Parathyroid adenoma (tissue), 2 donors: Measurements from ENCODE around the gene SNX6.
"Not testable (repeated sequence)": the region's sequence is repeated elsewhere in the genome, so short reads cannot be mapped to it uniquely, and the experiment has no call there.

Source experiments
- H2AFZ ChIP-seq: fragments of 300-600 bp; sonication (generic); one replicate; pipeline ENCODE4 v1.7.0; 2017; ENCODE audit warnings: antibody characterized with exemption, mild to moderate bottlenecking
- H3K27ac ChIP-seq: fragments of 300-600 bp; sonication (generic); one replicate; pipeline ENCODE4 v1.7.0; 2017
- H3K27me3 ChIP-seq: fragments of 300-600 bp; sonication (generic); one replicate; pipeline ENCODE4 v1.7.0; 2017; ENCODE audit warnings: low read length; ENCODE audit not compliant: control insufficient read depth, insufficient read depth
- H3K36me3 ChIP-seq: fragments of 300-600 bp; sonication (generic); one replicate; pipeline ENCODE4 v1.7.0; 2017; ENCODE audit warnings: low read length; ENCODE audit not compliant: control insufficient read depth, insufficient read depth
- H3K4me1 ChIP-seq: fragments of 300-600 bp; sonication (generic); one replicate; pipeline ENCODE4 v1.7.0; 2017; ENCODE audit warnings: control low read depth
- H3K4me2 ChIP-seq: fragments of 300-600 bp; sonication (generic); one replicate; pipeline ENCODE4 v1.7.0; 2017; ENCODE audit warnings: low read length
- H3K4me3 ChIP-seq: fragments of 300-600 bp; sonication (generic); one replicate; pipeline ENCODE4 v1.7.0; 2017; ENCODE audit warnings: low read depth, low read length
- H3K79me2 ChIP-seq: fragments of 300-600 bp; sonication (generic); one replicate; pipeline ENCODE4 v1.7.0; 2017; ENCODE audit warnings: control low read depth
- H3K9ac ChIP-seq: fragments of 300-600 bp; sonication (generic); one replicate; pipeline ENCODE4 v1.7.0; 2017; ENCODE audit warnings: mild to moderate bottlenecking
- H3K9me3 ChIP-seq: fragments of 300-600 bp; sonication (generic); one replicate; pipeline ENCODE4 v1.7.0; 2017; ENCODE audit warnings: low read length; ENCODE audit not compliant: control insufficient read depth
- TF ChIP-seq, protein P1 (sequence below): fragments of 300-600 bp; sonication (generic); IDR thresholded peaks from one replicate; pipeline ENCODE4 v1.7.0; 2017; ENCODE audit warnings: antibody characterized with exemption, mild to moderate bottlenecking
- donor health status: primary hyperparathyroidism.

SNX6 gene

DNA sequence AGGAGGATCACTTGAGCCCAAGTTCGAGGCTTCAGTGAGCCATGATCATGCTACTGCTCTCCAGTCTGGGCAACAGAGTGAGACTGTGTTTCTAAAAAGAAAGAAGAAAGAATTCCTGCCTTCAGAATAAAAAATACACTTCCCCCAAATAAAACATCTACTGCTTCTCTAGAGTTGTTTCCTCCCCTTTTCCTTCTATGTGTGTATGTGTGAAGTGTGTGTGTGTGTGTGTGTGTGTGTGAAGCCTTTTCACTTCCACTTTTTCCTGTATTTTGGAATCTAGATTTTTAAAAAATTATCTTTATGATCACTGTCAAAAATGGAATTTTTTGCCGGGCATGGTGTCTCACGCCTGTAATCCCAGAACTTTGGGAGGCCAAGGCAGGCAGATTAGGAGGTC is 12.6 kb upstream of the SNX6 start:
- no peak overlapping the region for H3K4me3 ChIP-seq
- no peak overlapping the region for H3K27ac ChIP-seq
- H3K9ac ChIP-seq, result no peak overlapping the region
- TF ChIP-seq, protein P1, sequence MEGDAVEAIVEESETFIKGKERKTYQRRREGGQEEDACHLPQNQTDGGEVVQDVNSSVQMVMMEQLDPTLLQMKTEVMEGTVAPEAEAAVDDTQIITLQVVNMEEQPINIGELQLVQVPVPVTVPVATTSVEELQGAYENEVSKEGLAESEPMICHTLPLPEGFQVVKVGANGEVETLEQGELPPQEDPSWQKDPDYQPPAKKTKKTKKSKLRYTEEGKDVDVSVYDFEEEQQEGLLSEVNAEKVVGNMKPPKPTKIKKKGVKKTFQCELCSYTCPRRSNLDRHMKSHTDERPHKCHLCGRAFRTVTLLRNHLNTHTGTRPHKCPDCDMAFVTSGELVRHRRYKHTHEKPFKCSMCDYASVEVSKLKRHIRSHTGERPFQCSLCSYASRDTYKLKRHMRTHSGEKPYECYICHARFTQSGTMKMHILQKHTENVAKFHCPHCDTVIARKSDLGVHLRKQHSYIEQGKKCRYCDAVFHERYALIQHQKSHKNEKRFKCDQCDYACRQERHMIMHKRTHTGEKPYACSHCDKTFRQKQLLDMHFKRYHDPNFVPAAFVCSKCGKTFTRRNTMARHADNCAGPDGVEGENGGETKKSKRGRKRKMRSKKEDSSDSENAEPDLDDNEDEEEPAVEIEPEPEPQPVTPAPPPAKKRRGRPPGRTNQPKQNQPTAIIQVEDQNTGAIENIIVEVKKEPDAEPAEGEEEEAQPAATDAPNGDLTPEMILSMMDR, result no peak
- H3K27me3 ChIP-seq, result no peaks in the 10 kb centered on the region
- no peaks in the 10 kb centered on the region for H3K9me3 ChIP-seq
- no peak overlapping the region for H2AFZ ChIP-seq
- no peaks in the 10 kb centered on the region for H3K79me2 ChIP-seq
- H3K36me3 ChIP-seq, result no peaks in the 10 kb centered on the region
- peaks cover 12% of the 10 kb centered on the region for H3K4me1 ChIP-seq
- H3K4me2 ChIP-seq, result no peak overlapping the region

DNA sequence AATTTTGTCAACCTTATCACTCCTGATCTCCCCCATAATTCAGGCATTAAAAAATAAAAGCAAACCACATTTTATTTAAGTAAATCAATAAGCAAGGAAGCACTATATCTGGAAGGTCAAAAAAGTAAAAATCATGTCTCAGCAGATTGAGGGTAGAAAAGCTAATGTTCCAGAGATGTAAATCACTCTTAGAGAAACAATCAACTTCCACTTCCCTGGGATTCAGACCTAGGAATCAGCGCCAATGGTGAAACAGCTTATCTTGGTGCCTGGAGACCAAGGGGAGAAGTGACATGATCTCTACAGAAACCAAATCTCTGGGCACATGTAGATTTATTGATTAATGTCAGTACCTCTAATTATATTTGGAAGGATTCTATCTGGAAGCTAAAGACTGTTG is 10.9 kb upstream of the SNX6 start:
- TF ChIP-seq, protein P1, result no peak
- Histone ChIP-seq H3K9me3 (no peaks in the 10 kb centered on the region), H3K27ac (peak overlapping the region; percentile 70), H3K4me1 (peaks cover 12% of the 10 kb centered on the region), H3K4me2 (peak overlapping the region; percentile 6), H3K9ac (no peak overlapping the region), H3K79me2 (no peaks in the 10 kb centered on the region), H3K4me3 (no peak overlapping the region), H3K27me3 (no peaks in the 10 kb centered on the region), H2AFZ (peak overlapping the region; percentile 74), H3K36me3 (no peaks in the 10 kb centered on the region)

DNA sequence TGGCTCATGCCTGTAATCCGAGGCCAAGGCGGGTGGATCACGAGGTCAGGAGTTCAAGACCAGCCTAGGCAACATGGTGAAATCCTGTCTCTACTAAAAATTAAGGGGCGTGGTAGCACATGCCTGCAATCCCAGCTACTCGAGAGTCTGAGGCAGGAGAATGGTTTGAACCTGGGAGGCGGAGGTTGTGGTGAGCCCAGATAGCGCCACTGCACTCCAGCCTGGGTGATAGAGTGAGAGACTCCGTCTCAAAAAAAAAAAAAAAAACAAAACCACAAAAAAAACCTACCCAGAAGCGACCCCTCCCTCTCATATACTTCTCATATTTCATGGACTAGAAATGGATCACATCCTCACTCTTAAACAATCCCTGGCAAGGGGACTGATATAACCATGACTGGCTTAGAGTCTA is 4.4 kb upstream of the SNX6 start:
- H3K9me3 ChIP-seq, H3K79me2 ChIP-seq, H3K27ac ChIP-seq, H3K27me3 ChIP-seq, H3K4me2 ChIP-seq, H3K4me1 ChIP-seq, H3K36me3 ChIP-seq, H3K9ac ChIP-seq, H2AFZ ChIP-seq, H3K4me3 ChIP-seq: not testable (repeated sequence)

DNA sequence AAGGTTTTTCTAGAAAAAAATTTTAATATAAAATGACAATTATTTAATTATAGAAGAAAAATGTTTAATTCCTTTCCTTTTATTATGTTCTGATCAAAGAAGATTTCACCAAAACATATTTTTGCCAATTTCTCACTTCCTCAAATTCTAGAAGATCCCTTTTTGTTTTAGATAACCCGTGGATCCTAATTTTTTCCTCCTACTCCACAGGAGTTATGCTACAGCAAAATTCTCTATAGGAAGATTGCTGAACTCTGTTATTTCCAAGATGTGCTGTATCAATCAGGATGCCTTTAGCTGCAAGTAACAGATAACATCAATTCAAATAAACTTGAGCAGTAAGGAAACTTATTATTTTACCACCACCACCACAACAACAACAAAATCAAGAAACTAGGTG is 3.8 kb upstream of the SNX6 start:
- TF ChIP-seq, protein P1, result no peak
- Histone ChIP-seq H3K4me1 (peaks cover 1% of the 10 kb centered on the region), H3K9me3 (no peaks in the 10 kb centered on the region), H3K4me3 (no peak overlapping the region), H3K27ac (no peak overlapping the region), H3K36me3 (no peaks in the 10 kb centered on the region), H3K9ac (no peak overlapping the region), H3K79me2 (peaks cover 8% of the 10 kb centered on the region), H3K4me2 (no peak overlapping the region), H3K27me3 (no peaks in the 10 kb centered on the region), H2AFZ (no peak overlapping the region)

DNA sequence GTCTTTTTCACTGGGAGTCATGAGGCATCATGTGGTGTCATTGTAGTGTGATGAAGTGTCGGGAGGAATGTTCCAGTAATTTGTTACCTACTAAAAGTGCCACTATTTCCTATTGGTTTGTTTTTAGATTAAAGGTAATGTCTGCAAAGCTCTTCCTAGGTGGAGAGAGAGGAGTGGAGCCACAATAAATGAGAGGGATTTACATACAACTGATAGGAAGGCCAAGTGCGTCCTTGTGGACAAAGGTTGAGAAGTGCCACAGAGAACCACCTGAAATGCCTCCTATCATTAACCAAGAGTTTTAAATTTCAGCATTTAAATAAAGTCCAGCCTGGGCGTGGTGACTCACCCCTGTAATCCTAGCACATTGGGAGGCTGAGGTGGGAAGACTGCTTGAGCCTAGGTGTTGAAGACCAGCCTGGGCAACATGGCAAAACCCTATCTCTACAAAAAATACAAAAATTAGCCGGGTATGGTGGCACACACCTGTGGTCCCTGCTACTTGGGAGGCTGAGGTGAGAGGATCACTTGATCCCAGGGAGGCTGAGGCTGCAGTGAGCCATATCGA is 2.5 kb upstream of the SNX6 start:
- H3K27me3 ChIP-seq, result no peaks in the 10 kb centered on the region
- H3K27ac ChIP-seq, result no peak overlapping the region
- no peak overlapping the region for H3K4me3 ChIP-seq
- H3K36me3 ChIP-seq, result no peaks in the 10 kb centered on the region
- H3K79me2 ChIP-seq, result peaks cover 19% of the 10 kb centered on the region
- no peaks in the 10 kb centered on the region for H3K9me3 ChIP-seq
- peaks cover 3% of the 10 kb centered on the region for H3K4me1 ChIP-seq
- H2AFZ ChIP-seq, result no peak overlapping the region
- H3K4me2 ChIP-seq, result no peak overlapping the region
- no peak overlapping the region for H3K9ac ChIP-seq
- TF ChIP-seq, protein P1, result no peak
